ENCODE measurements around the gene RPLP2. TPM values are rescaled to one million over a fixed set of nuclear protein-coding genes. Genes with fewer than 3 reads are reported as not detected.

The RPLP2 gene
- total RNA-seq, 1 experiment from 2014 or later: 1,270 TPM

DNA sequence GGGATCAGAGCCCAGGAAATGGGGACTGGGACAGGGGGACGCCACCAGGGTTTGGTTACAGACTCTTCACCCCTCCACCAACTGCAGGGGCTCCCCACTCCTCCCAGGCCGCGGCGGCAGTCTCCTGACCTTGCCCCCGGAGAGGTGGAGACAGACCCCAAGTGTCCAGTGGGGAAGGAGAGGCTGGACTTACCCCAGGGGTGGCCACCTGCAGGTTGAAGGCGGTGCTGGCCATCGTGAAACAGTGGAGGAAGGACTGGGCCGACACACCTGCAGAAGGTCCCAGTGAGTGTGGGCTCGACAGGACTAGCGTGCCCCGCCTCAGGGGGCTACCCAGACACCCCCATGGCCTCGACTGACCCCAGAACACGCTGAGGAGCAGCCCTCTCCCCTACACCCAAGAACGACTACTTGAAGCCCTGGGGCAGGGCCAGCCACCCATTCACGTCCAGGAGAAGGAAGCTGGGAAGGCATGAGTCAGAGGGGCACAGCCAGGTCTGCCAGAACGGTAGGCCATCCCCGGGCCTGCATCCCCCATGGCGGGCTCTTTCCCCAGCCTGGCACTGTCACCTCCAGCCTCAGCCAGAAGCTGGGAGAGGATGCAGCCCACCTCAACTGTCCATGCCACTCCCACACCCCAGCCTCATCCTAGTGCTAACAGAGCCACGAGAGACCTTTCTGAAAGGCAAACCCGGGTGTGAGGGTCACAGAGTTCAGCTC lies 34.7 kb upstream of the RPLP2 start:
- DNase-seq: peak; percentile 51 to 54
- H4K20me1 ChIP-seq (ENCODE audit: insufficient read depth): peaks cover 23% of the 10 kb centered on the region
- TF ChIP-seq, protein P1, sequence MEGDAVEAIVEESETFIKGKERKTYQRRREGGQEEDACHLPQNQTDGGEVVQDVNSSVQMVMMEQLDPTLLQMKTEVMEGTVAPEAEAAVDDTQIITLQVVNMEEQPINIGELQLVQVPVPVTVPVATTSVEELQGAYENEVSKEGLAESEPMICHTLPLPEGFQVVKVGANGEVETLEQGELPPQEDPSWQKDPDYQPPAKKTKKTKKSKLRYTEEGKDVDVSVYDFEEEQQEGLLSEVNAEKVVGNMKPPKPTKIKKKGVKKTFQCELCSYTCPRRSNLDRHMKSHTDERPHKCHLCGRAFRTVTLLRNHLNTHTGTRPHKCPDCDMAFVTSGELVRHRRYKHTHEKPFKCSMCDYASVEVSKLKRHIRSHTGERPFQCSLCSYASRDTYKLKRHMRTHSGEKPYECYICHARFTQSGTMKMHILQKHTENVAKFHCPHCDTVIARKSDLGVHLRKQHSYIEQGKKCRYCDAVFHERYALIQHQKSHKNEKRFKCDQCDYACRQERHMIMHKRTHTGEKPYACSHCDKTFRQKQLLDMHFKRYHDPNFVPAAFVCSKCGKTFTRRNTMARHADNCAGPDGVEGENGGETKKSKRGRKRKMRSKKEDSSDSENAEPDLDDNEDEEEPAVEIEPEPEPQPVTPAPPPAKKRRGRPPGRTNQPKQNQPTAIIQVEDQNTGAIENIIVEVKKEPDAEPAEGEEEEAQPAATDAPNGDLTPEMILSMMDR (conservative IDR thresholded peaks at IDR 0.05): no peak
- no peak for TF ChIP-seq EZH2 (IDR thresholded peaks at IDR 0.05; ENCODE audit: low read depth)

DNA sequence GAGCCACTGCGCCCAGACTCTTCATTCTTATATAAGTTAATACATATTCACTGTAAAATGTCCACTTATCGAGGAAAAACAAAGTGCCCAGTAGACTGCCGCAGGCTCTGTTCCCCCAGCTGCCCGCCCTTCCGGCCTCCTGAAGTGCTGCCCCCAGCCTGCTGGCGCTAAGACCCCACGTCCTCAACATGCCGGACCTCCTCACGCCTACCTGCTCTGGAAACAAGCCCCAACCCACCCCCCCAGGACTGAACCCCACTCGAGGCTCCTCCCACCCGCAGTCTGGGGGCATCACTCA lies 33.6 kb upstream of the RPLP2 start:
- peaks cover 47% of the 10 kb centered on the region for H3K79me2 ChIP-seq (ENCODE audit: low read depth)
- peaks cover 20% of the 10 kb centered on the region for H4K20me1 ChIP-seq (ENCODE audit: insufficient read depth)

More for the DNA sequence above, 34.7 kb upstream of the RPLP2 start:
- H3K4me2 ChIP-seq: peak overlapping the region; percentile 79
- no peaks in the 10 kb centered on the region; the same call in 1 of the 2 replicates for H3F3A ChIP-seq (ENCODE audit: insufficient read depth, low read depth)
- H3K27ac ChIP-seq: no peak overlapping the region
- H3K79me2 ChIP-seq (ENCODE audit: low read depth): peaks cover 47% of the 10 kb centered on the region
- H3K9me3 ChIP-seq (ENCODE audit: insufficient read depth, low read depth): no peaks in the 10 kb centered on the region
- no peaks in the 10 kb centered on the region for H3K36me3 ChIP-seq (ENCODE audit: low read depth)
- H2AFZ ChIP-seq: no peak overlapping the region
- H3K9me2 ChIP-seq (ENCODE audit: insufficient read depth): no peaks in the 10 kb centered on the region
- ChIA-PET CTCF (interaction anchor here (0.6 kb wide), 1 partner anchor 9 kb away, joined by 8 read pairs; no protein-coding TSS in a partner anchor), POLR2A (ENCODE audit: unreplicated experiment) (interaction anchor here (0.6 kb wide), 2 partner anchors 11 to 91 kb away, joined by 17 to 27 read pairs; no protein-coding TSS in a partner anchor)
- H3K4me1 ChIP-seq (replicated peaks; ENCODE audit: insufficient read depth): peaks cover 13% of the 10 kb centered on the region
- intact Hi-C loops (cut with micrococcal nuclease; ENCODE audit: unreplicated experiment): no loop called here
- H3K4me3 ChIP-seq: peak overlapping the region; percentile 69; the same call in 1 of the 2 replicates
- no peaks in the 10 kb centered on the region for H3K27me3 ChIP-seq (ENCODE audit: insufficient read depth, low read depth)
- BruUV-seq (replicated peaks): no TSS peak

DNA sequence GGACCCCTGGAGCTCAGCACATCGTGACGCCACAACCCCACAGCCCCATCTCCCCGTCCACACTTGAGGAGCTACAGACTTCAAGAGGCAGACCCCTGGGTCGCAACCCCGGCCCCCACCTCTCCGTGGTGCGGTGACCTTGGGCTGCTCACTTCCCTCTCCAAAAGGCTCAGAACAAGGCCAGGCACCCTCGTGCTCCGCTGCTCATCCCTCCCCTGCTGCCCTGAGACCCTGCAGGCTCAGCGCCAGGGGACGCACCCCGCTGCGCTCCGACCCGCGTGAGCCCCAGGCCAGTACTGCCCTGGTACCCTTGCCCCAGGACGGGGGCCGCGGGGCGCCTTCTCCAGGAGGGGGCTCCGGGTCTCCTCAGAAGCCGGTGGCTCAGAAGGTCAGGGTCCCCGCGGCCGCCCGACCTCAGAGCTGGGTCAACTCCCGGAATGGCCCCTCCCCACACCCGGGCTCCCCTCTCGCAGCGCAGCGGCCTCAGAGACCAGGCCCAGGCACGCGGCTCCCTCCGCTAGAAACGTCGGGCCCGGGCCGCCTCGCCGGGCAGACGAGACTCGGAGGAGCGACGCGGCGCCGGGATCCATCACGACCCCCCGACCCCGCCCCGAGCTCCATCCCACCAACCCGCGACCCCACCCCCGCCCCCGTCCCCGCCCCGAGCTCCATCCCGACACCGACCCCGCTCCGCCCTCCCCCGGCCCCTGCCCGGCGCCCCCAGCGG lies 33.0 kb upstream of the RPLP2 start:
- H3K27me3 ChIP-seq (ENCODE audit: insufficient read depth, low read depth): no peaks in the 10 kb centered on the region
- TF ChIP-seq EZH2 (IDR thresholded peaks at IDR 0.05; ENCODE audit: low read depth): no peak
- TF ChIP-seq, protein P1 (conservative IDR thresholded peaks at IDR 0.05): no peak
- H3K79me2 ChIP-seq (ENCODE audit: low read depth): peaks cover 47% of the 10 kb centered on the region
- CTCF ChIA-PET: no interaction called here
- no peaks in the 10 kb centered on the region for H3K36me3 ChIP-seq (ENCODE audit: low read depth)
- no peaks in the 10 kb centered on the region; the same call in 1 of the 2 replicates for H3F3A ChIP-seq (ENCODE audit: insufficient read depth, low read depth)
- H3K9me3 ChIP-seq (ENCODE audit: insufficient read depth, low read depth): no peaks in the 10 kb centered on the region
- H3K9me2 ChIP-seq (ENCODE audit: insufficient read depth): no peaks in the 10 kb centered on the region
- peak overlapping the region; percentile 69 for H3K4me3 ChIP-seq
- intact Hi-C loops (cut with micrococcal nuclease; ENCODE audit: unreplicated experiment): no loop called here
- DNase-seq: no peak
- H4K20me1 ChIP-seq (ENCODE audit: insufficient read depth): peaks cover 19% of the 10 kb centered on the region
- BruUV-seq (replicated peaks): no TSS peak
- POLR2A ChIA-PET (ENCODE audit: unreplicated experiment): interaction anchor here (0.6 to 0.8 kb wide), 5 partner anchors 13 to 226 kb away, joined by 3 to 14 read pairs (median 5); partner anchors contain the start of gene CEND1
- peak overlapping the region; percentile 79 for H3K4me2 ChIP-seq
- H2AFZ ChIP-seq: no peak overlapping the region
- H3K4me1 ChIP-seq (replicated peaks; ENCODE audit: insufficient read depth): peaks cover 13% of the 10 kb centered on the region
- no peak overlapping the region for H3K27ac ChIP-seq

More for the DNA sequence above, 33.6 kb upstream of the RPLP2 start:
- intact Hi-C loops (cut with micrococcal nuclease; ENCODE audit: unreplicated experiment): no loop called here
- POLR2A ChIA-PET (ENCODE audit: unreplicated experiment): interaction anchor here (0.7 kb wide), 1 partner anchor 125 kb away, joined by 14 read pairs; no protein-coding TSS in a partner anchor
- H3K27ac ChIP-seq: 0 out of 2 replicates have a peak overlapping the region, but pooled peaks have one; percentile 12
- H2AFZ ChIP-seq: no peak overlapping the region
- no peak for DNase-seq
- H3F3A ChIP-seq (ENCODE audit: insufficient read depth, low read depth): no peaks in the 10 kb centered on the region; the same call in 1 of the 2 replicates
- no peaks in the 10 kb centered on the region for H3K36me3 ChIP-seq (ENCODE audit: low read depth)
- TF ChIP-seq EZH2 (IDR thresholded peaks at IDR 0.05; ENCODE audit: low read depth): no peak
- TF ChIP-seq, protein P1 (conservative IDR thresholded peaks at IDR 0.05): no peak
- no TSS peak for BruUV-seq (replicated peaks)
- H3K9me2 ChIP-seq (ENCODE audit: insufficient read depth): no peaks in the 10 kb centered on the region
- H3K4me3 ChIP-seq: peak overlapping the region; percentile 69
- peak overlapping the region; percentile 79 for H3K4me2 ChIP-seq
- no peaks in the 10 kb centered on the region for H3K27me3 ChIP-seq (ENCODE audit: insufficient read depth, low read depth)
- H3K9me3 ChIP-seq (ENCODE audit: insufficient read depth, low read depth): no peaks in the 10 kb centered on the region
- CTCF ChIA-PET: no interaction called here
- peaks cover 13% of the 10 kb centered on the region for H3K4me1 ChIP-seq (replicated peaks; ENCODE audit: insufficient read depth)
